H9 (cell line): Measurements from ENCODE around the gene NPB. TPM values are rescaled to one million over a fixed set of nuclear protein-coding genes. Genes with fewer than 3 reads are reported as not detected.

Source experiments
- DNase-seq: peaks from one replicate; pipeline ENCODE4 v3.0.0-alpha.2; 2017
- H2AFZ ChIP-seq: one replicate; pipeline ENCODE4 v1.6.1; 2013; ENCODE audit warnings: mild to moderate bottlenecking, low read length, control low read depth, moderate library complexity
- H2AK5ac ChIP-seq: 2 replicates; pipeline ENCODE4 v1.6.1; 2013; ENCODE audit warnings: low read length, control low read depth, mixed read lengths; ENCODE audit not compliant: insufficient read length
- H2BK120ac ChIP-seq: one replicate; pipeline ENCODE4 v1.6.1; 2013; ENCODE audit warnings: low read depth, mild to moderate bottlenecking, low read length, control low read depth, inconsistent platforms; ENCODE audit not compliant: poor library complexity, severe bottlenecking
- H2BK12ac ChIP-seq: 2 replicates; pipeline ENCODE4 v1.6.1; 2013; ENCODE audit warnings: low read length, control low read depth, mixed read lengths, low read depth; ENCODE audit not compliant: insufficient read length
- H2BK15ac ChIP-seq: 2 replicates; pipeline ENCODE4 v1.6.1; 2013; ENCODE audit warnings: low read depth, low read length, control low read depth
- H2BK20ac ChIP-seq: one replicate; pipeline ENCODE4 v1.6.1; 2013; ENCODE audit warnings: low read depth, mild to moderate bottlenecking, low read length, control low read depth, inconsistent platforms; ENCODE audit not compliant: poor library complexity, severe bottlenecking
- H2BK5ac ChIP-seq: 2 replicates; pipeline ENCODE4 v1.6.1; 2013; ENCODE audit warnings: low read length, control low read depth, mixed read lengths; ENCODE audit not compliant: insufficient read length
- H3K14ac ChIP-seq: 2 replicates; pipeline ENCODE4 v1.6.1; 2013; ENCODE audit warnings: low read length, control low read depth; ENCODE audit not compliant: insufficient read depth
- H3K18ac ChIP-seq: 2 replicates; pipeline ENCODE4 v1.6.1; 2013; ENCODE audit warnings: low read depth, mild to moderate bottlenecking, mixed read lengths, low read length, control low read depth; ENCODE audit not compliant: insufficient read length
- H3K23ac ChIP-seq: 2 replicates; pipeline ENCODE4 v1.6.1; 2013; ENCODE audit warnings: low read length, control low read depth, mixed read lengths, low read depth; ENCODE audit not compliant: insufficient read length
- H3K23me2 ChIP-seq: 2 replicates; pipeline ENCODE4 v1.6.1; 2013; ENCODE audit warnings: low read depth, mild to moderate bottlenecking, mixed read lengths, low read length, control low read depth; ENCODE audit not compliant: insufficient read length, poor library complexity, severe bottlenecking
- H3K27ac ChIP-seq: 2 replicates; pipeline ENCODE4 v1.5.1; 2013; ENCODE audit warnings: low read length, control low read depth, mixed read lengths, low read depth; ENCODE audit not compliant: insufficient read length
- H3K27me3 ChIP-seq: 2 replicates; pipeline ENCODE4 v1.6.1; 2013; ENCODE audit warnings: low read length, control low read depth, inconsistent platforms; ENCODE audit not compliant: insufficient read depth
- H3K4ac ChIP-seq: 2 replicates; pipeline ENCODE4 v1.6.1; 2013; ENCODE audit warnings: low read depth, mild to moderate bottlenecking, control low read depth, inconsistent platforms, low read length, moderate library complexity
- H3K4me1 ChIP-seq: 2 replicates; pipeline ENCODE4 v1.6.1; 2013; ENCODE audit warnings: low read length, control low read depth, inconsistent platforms; ENCODE audit not compliant: insufficient read depth
- H3K4me2 ChIP-seq: 2 replicates; pipeline ENCODE4 v1.6.1; 2013; ENCODE audit warnings: low read length, control low read depth, mixed read lengths; ENCODE audit not compliant: insufficient read length, insufficient read depth
- H3K56ac ChIP-seq: 2 replicates; pipeline ENCODE4 v1.6.1; 2013; ENCODE audit warnings: low read depth, mild to moderate bottlenecking, mixed read lengths, low read length, control low read depth; ENCODE audit not compliant: insufficient read length
- H3K79me1 ChIP-seq: 2 replicates; pipeline ENCODE4 v1.6.1; 2013; ENCODE audit warnings: low read depth, mild to moderate bottlenecking, moderate library complexity, low read length, control low read depth, inconsistent platforms; ENCODE audit not compliant: insufficient read depth, poor library complexity, severe bottlenecking
- H3K79me2 ChIP-seq: 2 replicates; pipeline ENCODE4 v1.6.1; 2013; ENCODE audit warnings: low read length, control low read depth, inconsistent platforms; ENCODE audit not compliant: insufficient read depth
- H3K9ac ChIP-seq: 2 replicates; pipeline ENCODE4 v1.6.1; 2013; ENCODE audit warnings: low read length, control low read depth, mixed read lengths; ENCODE audit not compliant: insufficient read length; ENCODE audit errors: extremely low read depth
- H3K9me3 ChIP-seq: one replicate; pipeline ENCODE4 v1.6.1; 2013; ENCODE audit warnings: low read depth, low read length, inconsistent platforms; ENCODE audit not compliant: control insufficient read depth
- H3T11ph ChIP-seq: one replicate; pipeline ENCODE4 v1.6.1; 2013; ENCODE audit warnings: mild to moderate bottlenecking, low read length, control low read depth, inconsistent platforms
- H4K20me1 ChIP-seq: one replicate; pipeline ENCODE4 v1.6.1; 2013; ENCODE audit not compliant: control insufficient read depth, insufficient read length, insufficient read depth
- H4K5ac ChIP-seq: 2 replicates; pipeline ENCODE4 v1.6.1; 2013; ENCODE audit warnings: low read depth, mild to moderate bottlenecking, mixed read lengths, low read length, control low read depth; ENCODE audit not compliant: insufficient read length
- H4K8ac ChIP-seq: replicated peaks from 2 replicates; pipeline ENCODE4 v1.6.1; 2013; ENCODE audit warnings: low read length, control low read depth, mixed read lengths, low read depth; ENCODE audit not compliant: insufficient read length
- H4K91ac ChIP-seq: 2 replicates; pipeline ENCODE4 v1.6.1; 2013; ENCODE audit warnings: low read depth, mild to moderate bottlenecking, moderate library complexity, mixed read lengths, low read length, control low read depth; ENCODE audit not compliant: insufficient read length
- H3K27ac Mint-ChIP-seq, 3 experiments: 2 replicates in 2 of 3; 3 replicates in 1 of 3; pipeline ENCODE4 v1.8.0; 2020 to 2021; ENCODE audit warnings: mixed read lengths in 3 of 3, mild to moderate bottlenecking in 1 of 3, moderate library complexity in 1 of 3
- H3K27me3 Mint-ChIP-seq: 2 replicates; pipeline ENCODE4 v1.8.0; 2021; ENCODE audit warnings: low read depth, mild to moderate bottlenecking, moderate library complexity, mixed read lengths
- H3K36me3 Mint-ChIP-seq, 3 experiments: 2 replicates in 2 of 3; 3 replicates in 1 of 3; pipeline ENCODE4 v1.8.0; 2020 to 2021; ENCODE audit warnings: low read depth in 3 of 3, mixed read lengths in 3 of 3; ENCODE audit not compliant: insufficient read depth in 1 of 3
- H3K4me1 Mint-ChIP-seq, 2 experiments: 2 replicates each; pipeline ENCODE4 v1.8.0; 2020; ENCODE audit warnings: mixed read lengths in 2 of 2
- H3K4me3 Mint-ChIP-seq, 2 experiments: 2 replicates in 1 of 2; 3 replicates in 1 of 2; pipeline ENCODE4 v1.8.0; 2020 to 2021; ENCODE audit warnings: mild to moderate bottlenecking in 2 of 2, mixed read lengths in 2 of 2, moderate library complexity in 1 of 2
- H3K9me3 Mint-ChIP-seq, 2 experiments: 2 replicates in 1 of 2; 3 replicates in 1 of 2; pipeline ENCODE4 v1.8.0; 2020; ENCODE audit warnings: mild to moderate bottlenecking in 2 of 2, mixed read lengths in 2 of 2, moderate library complexity in 1 of 2
- WGBS: extraction: QIAGEN DNeasy Blood & Tissue Kit; methylation state at CpG from one replicate; pipeline ENCODE4 v1.1.7; 2013; ENCODE audit warnings: missing lambda C conversion rate, low lambda C conversion rate, mixed read lengths; ENCODE audit not compliant: insufficient read length; ENCODE audit errors: extremely low coverage; 5-methylcytosine and 5-hydroxymethylcytosine counted together
- total RNA-seq: library from RNA; stranded (reverse); gene quantifications from 2 replicates; pipeline ENCODE4 v1.2.1, GENCODE V29; 2021
- TF ChIP-seq, protein P1 (sequence below): fragments of 200-600 bp; sonication (generic); conservative IDR thresholded peaks from 3 replicates; pipeline ENCODE4 v1.8.0; 2021; ENCODE audit warnings: antibody characterized with exemption, mild to moderate bottlenecking

NPB gene
- total RNA-seq, 1 experiment from 2014 or later = 2.1 TPM

DNA sequence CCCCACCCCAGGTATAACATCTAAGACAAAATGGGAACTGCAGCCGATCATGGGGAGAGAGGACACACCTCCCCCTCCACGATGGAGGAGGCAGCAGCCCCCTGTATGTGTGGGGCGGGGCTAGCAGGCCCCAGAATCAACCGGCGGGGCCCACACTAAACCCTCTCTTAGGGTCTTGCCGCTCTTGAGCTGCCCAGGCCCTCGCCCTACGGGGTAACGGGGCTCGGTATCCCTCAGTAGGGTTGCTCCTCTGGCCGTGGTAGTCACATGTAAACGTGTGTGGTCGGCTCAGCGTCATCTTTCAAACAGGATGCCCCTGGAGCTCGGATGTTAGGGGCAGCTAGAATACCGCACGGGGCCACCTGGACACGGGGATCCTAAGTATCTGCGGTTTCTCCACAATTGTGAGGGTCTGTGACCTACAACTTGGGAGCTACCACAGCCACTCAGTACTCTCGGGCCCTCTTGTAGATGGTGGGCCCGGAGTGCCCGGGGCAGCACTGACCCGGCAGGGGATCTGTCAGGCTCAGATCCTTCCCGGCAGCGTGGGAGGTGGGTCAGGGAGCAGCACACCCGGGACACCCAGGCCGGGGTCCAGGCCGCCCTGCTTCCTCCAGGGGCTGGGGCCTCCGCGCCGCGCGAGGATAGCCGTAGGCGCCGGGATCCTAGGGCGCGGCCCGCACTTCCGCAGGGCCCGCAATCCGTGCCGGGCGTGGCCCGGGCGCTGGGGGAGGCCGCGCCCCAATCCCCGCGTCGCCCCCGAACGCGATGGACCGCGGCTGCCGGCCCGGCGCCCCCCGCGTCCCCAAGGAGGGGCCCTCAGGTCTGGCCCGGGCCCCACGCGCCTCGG lies 31.7 kb upstream of the NPB start:
- WGBS = no CpG with 5 or more reads among the region's 65 CpGs
- Histone ChIP-seq H3K9me3 (no peaks in the 10 kb centered on the region), H2AK5ac (no peak overlapping the region), H4K5ac (no peak overlapping the region), H3K14ac (no peak overlapping the region), H3K27ac (no peak overlapping the region), H3T11ph (no peak overlapping the region), H2BK20ac (no peak overlapping the region), H3K4me1 (no peaks in the 10 kb centered on the region), H3K56ac (no peak overlapping the region), H3K4me2 (peak overlapping the region; percentile 61), H2BK120ac (no peak overlapping the region), H3K79me1 (no peaks in the 10 kb centered on the region), H3K23ac (no peak overlapping the region), H3K79me2 (no peaks in the 10 kb centered on the region), H2BK5ac (no peak overlapping the region), H4K8ac (no peak overlapping the region), H4K20me1 (no peaks in the 10 kb centered on the region), H4K91ac (no peak overlapping the region), H2BK12ac (no peak overlapping the region), H2BK15ac (no peak overlapping the region), H2AFZ (no peak overlapping the region), H3K9ac (peak overlapping the region; percentile 49), H3K23me2 (peaks cover 8% of the 10 kb centered on the region), H3K4ac (no peak overlapping the region), H3K27me3 (no peaks in the 10 kb centered on the region), H3K18ac (no peak overlapping the region)
- peak overlapping the region; percentile 77 to 86 for H3K4me3 Mint-ChIP-seq
- H3K27me3 Mint-ChIP-seq = no peaks in the 10 kb centered on the region; the same call in 1 of the 2 replicates
- DNase-seq = peak; percentile 62
- peaks cover 4 to 13% (median 6%) of the 10 kb centered on the region in 3 experiments; a peak in 6 of 7 replicates for H3K36me3 Mint-ChIP-seq
- no peaks in the 10 kb centered on the region for H3K9me3 Mint-ChIP-seq
- peaks cover 17 to 34% of the 10 kb centered on the region in 2 experiments for H3K4me1 Mint-ChIP-seq
- H3K27ac Mint-ChIP-seq = peak overlapping the region; percentile 27 to 68 (median 44); a peak in 2 of 7 replicates
- TF ChIP-seq, protein P1, sequence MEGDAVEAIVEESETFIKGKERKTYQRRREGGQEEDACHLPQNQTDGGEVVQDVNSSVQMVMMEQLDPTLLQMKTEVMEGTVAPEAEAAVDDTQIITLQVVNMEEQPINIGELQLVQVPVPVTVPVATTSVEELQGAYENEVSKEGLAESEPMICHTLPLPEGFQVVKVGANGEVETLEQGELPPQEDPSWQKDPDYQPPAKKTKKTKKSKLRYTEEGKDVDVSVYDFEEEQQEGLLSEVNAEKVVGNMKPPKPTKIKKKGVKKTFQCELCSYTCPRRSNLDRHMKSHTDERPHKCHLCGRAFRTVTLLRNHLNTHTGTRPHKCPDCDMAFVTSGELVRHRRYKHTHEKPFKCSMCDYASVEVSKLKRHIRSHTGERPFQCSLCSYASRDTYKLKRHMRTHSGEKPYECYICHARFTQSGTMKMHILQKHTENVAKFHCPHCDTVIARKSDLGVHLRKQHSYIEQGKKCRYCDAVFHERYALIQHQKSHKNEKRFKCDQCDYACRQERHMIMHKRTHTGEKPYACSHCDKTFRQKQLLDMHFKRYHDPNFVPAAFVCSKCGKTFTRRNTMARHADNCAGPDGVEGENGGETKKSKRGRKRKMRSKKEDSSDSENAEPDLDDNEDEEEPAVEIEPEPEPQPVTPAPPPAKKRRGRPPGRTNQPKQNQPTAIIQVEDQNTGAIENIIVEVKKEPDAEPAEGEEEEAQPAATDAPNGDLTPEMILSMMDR = no peak
